ENCODE data around the gene ABCB1.

ABCB1 gene

DNA sequence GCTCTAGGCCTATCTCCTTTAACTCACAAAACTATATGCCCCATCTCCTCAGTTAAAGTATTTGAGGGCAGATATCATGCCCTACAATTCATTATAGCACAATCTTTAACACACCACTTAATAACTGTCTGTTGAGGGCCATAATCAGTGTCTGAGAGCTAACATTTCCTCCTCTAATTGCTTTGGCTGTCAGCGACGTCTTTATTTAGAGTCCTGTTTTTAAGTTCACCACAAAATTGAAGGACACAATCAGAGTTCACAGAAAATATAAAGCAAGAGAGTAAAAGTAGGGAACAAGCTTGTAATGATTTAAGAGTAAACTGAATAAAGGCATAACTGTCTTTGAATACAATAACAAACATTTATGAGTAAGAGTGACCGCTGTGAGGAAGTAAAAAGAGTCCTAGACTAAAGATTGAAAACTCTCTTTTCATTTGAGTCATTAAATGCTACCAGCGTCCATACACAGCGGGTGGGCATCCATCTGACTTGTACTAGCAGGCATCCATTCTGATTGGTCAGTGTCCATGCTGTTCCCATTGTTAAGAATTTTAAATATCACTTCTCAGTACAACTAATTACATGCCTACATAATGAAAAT lies 86.8 kb downstream of the ABCB1 start:
- DNase-seq (ENCODE audit: low read depth in 2 of 2), result no peak

DNA sequence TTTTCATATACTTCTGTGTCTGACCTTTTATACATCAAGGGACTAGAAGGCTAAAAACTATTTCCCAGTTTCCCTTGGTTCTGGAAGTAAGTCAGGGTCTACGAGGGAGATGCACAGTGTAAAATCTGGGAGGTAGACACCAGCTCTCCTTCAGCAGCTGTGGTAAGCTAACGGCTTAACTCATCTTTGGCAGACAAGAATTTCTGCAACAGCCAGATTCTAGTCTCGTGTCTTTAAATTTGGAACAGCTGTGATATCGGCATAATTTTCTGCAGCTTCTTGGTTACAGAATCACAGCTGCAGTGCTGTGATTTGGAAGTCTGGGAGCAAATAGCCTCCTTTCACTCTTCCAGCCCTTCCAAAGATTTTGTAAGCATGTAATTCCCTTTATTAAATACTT lies 87.8 kb downstream of the ABCB1 start:
- no peak for DNase-seq (ENCODE audit: low read depth in 2 of 2)

GRCh38 chr7:87511510-87511909 lies 89.2 kb downstream of the ABCB1 start:
- DNase-seq (ENCODE audit: low read depth in 2 of 2), result no peak

GRCh38 chr7:87510411-87510875 lies 90.2 kb downstream of the ABCB1 start:
- DNase-seq (ENCODE audit: low read depth in 2 of 2), result no peak

DNA sequence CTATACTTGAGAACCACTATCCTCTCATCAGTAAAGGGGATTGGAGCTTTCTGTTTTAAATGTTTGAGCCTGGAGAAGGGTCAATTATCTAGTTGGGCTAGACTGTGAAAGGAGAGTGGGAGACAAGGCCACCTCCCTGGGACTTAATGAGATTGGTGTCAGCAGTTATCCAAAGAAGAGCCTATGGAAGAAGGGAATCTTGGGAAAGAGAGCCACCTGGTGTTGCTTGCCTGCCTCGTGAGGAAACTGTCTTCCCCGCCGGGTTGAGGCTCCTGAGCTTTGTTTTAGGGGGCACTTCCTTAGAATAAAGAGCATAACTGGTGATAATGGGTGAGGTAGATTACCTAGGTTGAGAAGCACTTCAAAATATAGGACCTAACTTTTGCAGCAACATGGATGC lies 93.2 kb downstream of the ABCB1 start:
- DNase-seq (ENCODE audit: low read depth in 2 of 2), result no peak

DNA sequence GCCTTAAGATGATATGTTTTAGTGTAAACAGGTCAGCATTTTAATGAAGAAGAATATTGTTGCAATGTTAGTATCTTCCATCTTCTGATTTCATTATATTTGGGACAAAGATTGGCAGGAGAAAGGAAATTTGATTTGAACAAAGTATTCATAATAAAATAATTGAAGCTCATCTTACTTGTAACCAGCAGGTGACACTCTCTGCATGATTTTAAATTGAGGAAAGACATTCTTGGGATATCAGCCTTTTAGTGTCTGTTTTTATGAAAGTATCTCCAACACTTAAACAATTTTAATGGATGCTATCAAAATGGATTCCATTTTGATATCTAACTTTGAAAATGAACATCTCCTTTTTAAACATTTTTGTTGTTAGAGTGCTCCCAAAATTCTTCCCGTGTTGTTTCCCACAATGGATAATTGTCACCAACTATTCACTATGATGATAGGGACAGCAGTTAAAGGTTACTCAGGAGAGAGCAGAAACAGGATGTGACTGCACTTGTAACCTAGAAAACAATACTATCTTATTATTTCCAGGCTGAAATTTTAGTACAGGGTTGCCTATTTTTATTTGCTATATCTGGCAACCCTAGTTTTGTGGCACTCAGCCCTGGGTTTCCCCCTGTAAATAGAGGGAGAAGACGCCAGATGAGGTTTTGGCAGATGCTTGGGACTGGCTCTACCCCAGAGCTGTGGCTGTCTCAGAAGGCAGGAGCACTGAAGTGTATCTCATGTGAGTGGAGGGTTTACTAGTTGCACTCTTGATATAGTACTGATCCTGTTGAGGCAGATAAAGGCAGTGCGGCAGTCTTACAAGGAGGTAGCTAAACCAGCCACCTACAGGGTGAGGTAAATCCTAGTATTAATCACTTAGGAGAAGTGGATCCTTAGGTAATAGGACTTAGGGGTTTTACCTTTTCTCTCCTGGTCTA lies 94.2 kb downstream of the ABCB1 start:
- no peak for DNase-seq (ENCODE audit: low read depth in 2 of 2)

DNA sequence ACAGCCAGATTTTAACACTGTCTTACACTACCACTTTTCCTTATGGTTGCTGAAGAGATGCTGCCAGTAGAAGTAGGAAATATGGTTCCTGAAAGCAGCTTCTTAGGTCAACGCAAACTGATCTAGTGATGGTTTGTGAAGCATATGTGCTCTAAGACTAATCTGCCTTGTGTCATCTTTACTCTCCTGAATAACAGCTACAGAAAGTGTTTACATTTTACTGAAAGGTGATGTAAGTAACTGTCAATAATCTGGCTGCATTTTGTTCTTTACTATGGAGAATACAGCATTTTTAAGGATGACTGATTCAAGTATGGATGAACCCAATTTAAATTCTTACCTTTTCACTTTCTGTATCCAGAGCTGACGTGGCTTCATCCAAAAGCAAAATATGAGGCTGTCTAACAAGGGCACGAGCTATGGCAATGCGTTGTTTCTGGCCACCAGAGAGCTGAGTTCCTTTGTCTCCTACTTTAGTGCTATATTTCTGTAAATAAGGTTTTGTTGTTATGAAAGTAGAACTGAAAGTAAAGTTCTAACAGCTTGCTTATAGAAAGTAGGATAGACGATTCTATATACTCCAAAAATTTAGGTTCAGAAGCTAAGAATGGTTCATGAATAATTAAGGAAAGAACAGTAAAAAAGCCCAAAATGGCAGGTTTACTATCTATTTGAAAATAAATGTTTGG lies 95.0 kb downstream of the ABCB1 start:
- no peak for DNase-seq (ENCODE audit: low read depth in 2 of 2)

DNA sequence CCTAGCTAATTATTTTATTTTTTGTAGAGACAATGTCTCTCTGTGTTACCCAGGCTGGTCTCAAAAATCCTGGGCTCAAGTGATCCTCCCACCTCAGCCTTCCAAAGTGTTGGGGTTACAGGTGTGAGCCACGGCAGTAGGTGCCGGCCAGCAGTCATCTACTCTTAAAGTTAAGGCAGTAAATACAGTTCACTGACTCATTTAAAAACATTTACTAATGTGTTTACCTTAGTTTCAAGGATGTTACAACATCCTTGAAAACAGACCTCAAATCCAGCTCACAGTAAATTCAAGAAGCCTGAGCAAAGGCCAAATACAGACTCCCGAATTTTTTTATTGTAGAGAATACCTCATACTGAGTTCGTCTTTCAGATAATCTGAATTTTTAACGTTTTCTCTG lies 95.6 kb downstream of the ABCB1 start:
- DNase-seq (ENCODE audit: low read depth in 2 of 2), result no peak

GRCh38 chr7:87499494-87499893 lies 101.2 kb downstream of the ABCB1 start:
- no peak for DNase-seq (ENCODE audit: low read depth in 2 of 2)

DNA sequence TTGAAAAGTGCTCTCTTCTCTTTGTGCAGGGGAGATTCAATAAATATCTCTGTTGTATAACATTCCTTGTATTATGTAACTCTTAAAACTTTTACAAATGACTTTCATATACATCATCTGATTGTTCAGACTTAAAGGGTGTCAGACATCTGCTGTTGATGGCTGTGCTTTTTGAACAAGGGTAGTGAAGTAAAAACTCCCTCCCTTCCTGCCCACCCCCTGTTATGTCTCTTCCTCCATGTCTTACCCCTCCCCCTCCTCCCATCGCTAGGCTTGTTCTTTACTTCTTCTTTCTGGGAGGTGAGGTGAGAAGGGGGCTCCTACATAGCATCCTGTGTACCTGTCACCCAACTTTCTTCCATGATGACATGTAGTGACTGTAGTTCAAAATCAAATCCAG lies 101.8 kb downstream of the ABCB1 start:
- no peak for DNase-seq (ENCODE audit: low read depth in 2 of 2)

GRCh38 chr7:87497482-87497881 lies 103.2 kb downstream of the ABCB1 start:
- DNase-seq (ENCODE audit: low read depth in 2 of 2), result no peak

DNA sequence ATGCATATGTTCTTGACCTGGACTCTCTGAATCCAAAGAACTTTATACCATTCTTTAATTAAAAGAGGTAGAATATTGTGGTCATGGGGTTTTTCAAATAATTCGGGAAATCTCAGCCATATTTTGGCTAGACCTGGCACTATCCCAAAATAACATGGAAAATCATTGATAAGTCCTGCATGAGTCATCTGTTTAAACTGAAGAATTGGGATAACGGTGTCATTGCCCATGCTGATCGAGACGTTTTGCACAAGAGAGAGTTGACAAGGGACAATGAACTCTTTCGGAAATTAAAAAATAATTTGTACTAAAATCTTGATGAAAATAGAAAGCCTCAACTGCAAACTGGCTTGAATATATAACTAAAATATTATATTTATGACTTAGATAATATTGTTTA lies 105.3 kb downstream of the ABCB1 start:
- no peak for DNase-seq (ENCODE audit: low read depth in 2 of 2)

DNA sequence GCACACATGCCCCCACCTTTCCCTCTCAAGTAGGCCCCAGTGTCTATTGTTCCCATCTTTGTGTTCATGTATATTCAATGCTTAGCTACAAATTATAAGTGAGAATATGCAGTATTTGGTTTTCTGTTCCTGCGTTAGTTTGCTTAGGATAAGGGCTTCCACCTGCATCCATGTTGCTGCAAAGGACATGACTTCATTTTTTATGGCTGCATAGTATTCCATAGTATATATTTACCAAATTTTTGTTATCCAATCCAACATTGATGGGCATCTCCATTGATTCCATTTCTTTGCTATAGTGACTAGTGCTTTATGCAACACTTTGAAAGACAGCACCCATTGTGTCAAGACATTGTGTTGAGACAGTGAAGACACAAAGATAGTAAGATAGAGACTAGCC lies 106.2 kb downstream of the ABCB1 start:
- no peak for DNase-seq (ENCODE audit: low read depth in 2 of 2)

- no peak for DNase-seq (ENCODE audit: low read depth in 2 of 2)
These were observed 117.6 kb downstream of the ABCB1 start for GRCh38 chr7:87483131-87483530.

DNA sequence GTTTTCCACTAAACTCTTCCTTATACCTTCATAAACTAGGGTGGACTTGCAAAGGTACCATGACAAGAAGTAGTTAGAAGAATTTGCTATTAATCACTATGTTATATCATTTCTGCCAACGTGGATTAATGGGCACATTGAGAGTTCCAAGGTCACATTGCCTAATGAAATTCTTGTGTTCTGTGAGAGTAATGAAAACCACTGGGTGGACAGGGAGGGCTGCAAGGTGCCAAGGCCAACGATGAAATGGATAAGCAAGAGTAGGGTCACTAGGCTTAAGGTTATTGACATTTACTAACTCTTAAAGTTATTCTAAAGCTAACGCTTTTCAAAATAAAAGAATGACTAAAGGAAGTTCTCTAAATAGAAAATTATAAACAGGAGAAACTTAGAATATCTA lies 118.6 kb downstream of the ABCB1 start:
- DNase-seq (ENCODE audit: low read depth in 2 of 2), result no peak

DNA sequence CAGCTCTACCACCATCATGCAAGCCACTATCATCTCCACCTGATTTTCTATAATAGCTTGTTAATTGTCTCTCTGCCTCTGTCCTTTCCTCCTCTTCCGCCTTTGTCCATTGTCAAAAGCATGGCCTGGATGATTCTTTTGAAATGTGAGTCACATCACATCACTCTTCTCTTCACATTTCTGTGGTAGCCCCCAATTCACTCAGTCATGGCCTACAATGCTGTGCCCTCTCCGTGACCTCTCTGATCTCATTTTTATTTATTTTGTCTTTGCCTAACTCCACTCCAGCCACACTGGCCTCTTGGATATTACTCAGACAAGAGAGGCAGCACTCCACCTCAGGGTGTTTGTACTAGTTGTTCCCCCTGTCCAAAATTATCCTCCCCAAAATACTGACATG lies 120.3 kb downstream of the ABCB1 start:
- DNase-seq (ENCODE audit: low read depth in 2 of 2), result no peak

DNA sequence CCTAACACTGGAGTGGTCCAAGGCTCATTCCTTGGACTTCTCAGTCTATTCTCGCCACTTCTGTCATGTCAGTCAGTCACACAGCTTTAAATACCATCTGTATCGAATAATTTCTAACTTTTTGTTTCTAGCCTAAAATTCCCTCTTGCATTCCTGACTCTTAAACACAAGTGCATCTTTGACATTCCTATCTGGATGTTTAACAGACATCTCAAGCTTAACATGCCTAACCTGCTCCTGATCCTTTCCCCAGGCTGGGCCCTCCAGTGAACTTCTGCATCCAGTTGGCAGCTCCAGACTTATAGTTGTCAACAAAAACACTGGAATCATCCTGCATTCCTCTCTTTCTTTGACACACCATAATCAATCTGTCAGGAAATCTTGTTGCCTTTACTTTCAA lies 120.7 kb downstream of the ABCB1 start:
- DNase-seq (ENCODE audit: low read depth in 2 of 2), result no peak

GRCh38 chr7:87476179-87476557 lies 124.5 kb downstream of the ABCB1 start:
- no peak for DNase-seq (ENCODE audit: low read depth in 2 of 2)

GRCh38 chr7:87475359-87476178 lies 125.1 kb downstream of the ABCB1 start, which contains the start of gene ABCB4:
Gene ABCB4, minus strand, starts transcription at chr7:87475680. Its CDS starts 215 bp downstream, at chr7:87475465.
- no peak for DNase-seq (ENCODE audit: low read depth in 2 of 2)

DNA sequence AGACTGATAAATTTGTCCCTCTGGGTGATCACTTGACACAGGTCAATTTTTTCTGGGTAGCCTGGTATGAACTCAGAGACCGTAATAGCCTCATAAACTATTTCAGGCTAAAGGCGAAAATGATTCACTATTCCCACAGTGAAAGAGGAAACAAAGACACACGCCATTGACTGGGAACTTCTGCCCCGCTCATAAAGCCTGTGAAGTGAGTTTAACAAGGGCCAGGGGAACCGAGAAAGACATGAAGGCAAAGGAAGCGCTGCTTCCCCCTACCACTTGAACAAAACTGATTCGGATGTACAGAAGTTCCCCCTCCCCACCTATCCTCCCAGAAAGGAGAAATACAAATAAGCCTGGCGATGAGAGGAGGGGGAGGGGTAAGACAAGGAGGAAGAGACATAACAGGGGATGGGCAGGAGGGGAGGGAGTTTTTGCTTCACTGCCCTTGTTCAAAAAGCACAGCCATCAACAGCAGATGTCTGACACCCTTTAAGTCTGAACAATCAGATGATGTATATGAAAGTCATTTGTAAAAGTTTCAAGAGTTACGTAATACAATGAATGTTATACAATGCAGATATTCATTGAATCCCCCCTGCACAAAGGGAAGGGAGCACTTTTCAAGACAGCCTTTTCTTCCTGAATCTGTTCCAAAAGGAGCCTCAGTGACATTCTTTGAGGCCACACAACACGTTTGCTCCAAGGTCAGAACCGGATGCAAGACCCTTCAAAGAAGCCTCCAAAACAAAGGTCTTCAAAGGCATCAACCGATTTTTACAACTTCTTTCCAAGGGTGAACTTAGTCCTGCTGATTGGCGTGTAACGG lies 125.9 kb downstream of the ABCB1 start:
- DNase-seq (ENCODE audit: low read depth in 2 of 2), result no peak

DNA sequence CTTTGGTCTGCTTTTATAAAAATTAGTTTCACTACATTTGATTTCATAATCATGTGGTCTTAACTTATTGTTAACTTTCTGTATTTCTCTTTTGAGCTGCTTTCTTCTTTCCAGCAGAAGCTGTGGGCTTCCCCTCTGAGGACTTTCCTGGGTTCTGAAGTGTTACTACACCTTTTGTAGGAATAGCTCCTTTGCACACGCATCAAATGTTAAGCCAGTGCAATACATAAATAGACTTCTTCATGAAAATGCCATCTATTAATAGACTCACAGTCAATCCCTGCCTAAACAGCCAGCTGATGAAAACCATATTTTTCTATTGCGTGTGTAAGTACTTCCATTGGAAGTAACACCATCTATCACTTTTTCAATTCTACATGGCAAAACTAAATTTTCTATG lies 126.7 kb downstream of the ABCB1 start:
- no peak for DNase-seq (ENCODE audit: low read depth in 2 of 2)

Measured in stimulated activated CD4-positive, alpha-beta T cell treated with anti-CD3 and anti-CD28 coated beads, Interleukin-1b, Interleukin-23, amount 100 ng/mL, for 1 hour (primary cell).